ENCODE results near the gene RNF175. TPM values are rescaled to one million over a fixed set of nuclear protein-coding genes. Genes with fewer than 3 reads are reported as not detected.

Gene RNF175
- polyA plus RNA-seq (2013, experiment 1 of 2; ENCODE audit: insufficient read length) = not detected
- not detected for polyA plus RNA-seq (2013, experiment 2 of 2; ENCODE audit: insufficient read length)

GRCh38 chr4:153759407-153760316 is at the start of gene RNF175:
Gene RNF175, minus strand, starts transcription at chr4:153760024. Its CDS starts 162 bp downstream, at chr4:153759862.
- no peak for DNase-seq

- DNase-seq = no peak
Observed at GRCh38 chr4:153809307-153809706, 49.5 kb upstream of the RNF175 start.

GRCh38 chr4:153808175-153808574 is 48.4 kb upstream of the RNF175 start:
- no peak for DNase-seq

- no peak for DNase-seq
Observed at GRCh38 chr4:153806073-153806472, 46.2 kb upstream of the RNF175 start.

GRCh38 chr4:153804722-153805121 is 44.9 kb upstream of the RNF175 start:
- no peak for DNase-seq

GRCh38 chr4:153799694-153800074 is 39.9 kb upstream of the RNF175 start:
- no peak for DNase-seq

GRCh38 chr4:153798901-153799693 is 39.3 kb upstream of the RNF175 start:
- no peak for DNase-seq

GRCh38 chr4:153798420-153798819 is 38.6 kb upstream of the RNF175 start:
- no peak for DNase-seq

- no peak for DNase-seq
Observed at GRCh38 chr4:153794006-153794405, 34.2 kb upstream of the RNF175 start.

GRCh38 chr4:153792618-153793247 is 32.9 kb upstream of the RNF175 start:
- DNase-seq = no peak

GRCh38 chr4:153791746-153792617 is 32.2 kb upstream of the RNF175 start:
- peak; percentile 50 for DNase-seq

GRCh38 chr4:153790962-153791551 is 31.2 kb upstream of the RNF175 start:
- DNase-seq = no peak

GRCh38 chr4:153790500-153790865 is 30.7 kb upstream of the RNF175 start:
- no peak for DNase-seq

GRCh38 chr4:153789741-153790499 is 30.1 kb upstream of the RNF175 start:
- DNase-seq = no peak

GRCh38 chr4:153788413-153789276 is 28.8 kb upstream of the RNF175 start, which contains the start of gene SFRP2:
Gene SFRP2, minus strand, starts transcription at chr4:153789083. Its CDS starts 248 bp downstream, at chr4:153788835.
- DNase-seq = no peak

- no peak for DNase-seq
Observed at GRCh38 chr4:153788051-153788412, 28.2 kb upstream of the RNF175 start.

- no peak for DNase-seq
Observed at GRCh38 chr4:153787575-153787974, 27.8 kb upstream of the RNF175 start.

GRCh38 chr4:153787061-153787560 is 27.3 kb upstream of the RNF175 start:
- DNase-seq = no peak
